Karpas-422 (cell line): ENCODE measurements around the gene BARX2. TPM values are rescaled to one million over a fixed set of nuclear protein-coding genes. Genes with fewer than 3 reads are reported as not detected.

Source experiments
- DNase-seq: peaks from one replicate; pipeline ENCODE4 v3.0.0-alpha.2; 2015
- H2AFZ ChIP-seq: fragments of 200-600 bp; sonication (generic); 2 replicates; pipeline ENCODE4 v1.6.1; 2014; ENCODE audit warnings: antibody characterized with exemption, low read length, mixed read lengths
- H3K27ac ChIP-seq: fragments of 200-600 bp; sonication (generic); 2 replicates; pipeline ENCODE4 v1.5.1; 2014; ENCODE audit warnings: mild to moderate bottlenecking, low read length, moderate library complexity
- H3K27me3 ChIP-seq: fragments of 200-600 bp; sonication (generic); 2 replicates; pipeline ENCODE4 v1.6.1; 2014; ENCODE audit warnings: low read length, mixed read lengths
- H3K36me3 ChIP-seq: fragments of 200-600 bp; sonication (generic); 2 replicates; pipeline ENCODE4 v1.6.1; 2014; ENCODE audit warnings: low read length, mixed read lengths; ENCODE audit not compliant: insufficient read depth
- H3K4me1 ChIP-seq: fragments of 200-600 bp; sonication (generic); 2 replicates; pipeline ENCODE4 v1.6.1; 2014; ENCODE audit warnings: mild to moderate bottlenecking, low read length, mixed read lengths
- H3K4me2 ChIP-seq: fragments of 200-600 bp; sonication (generic); 2 replicates; pipeline ENCODE4 v1.6.1; 2014; ENCODE audit warnings: low read length, low read depth, mild to moderate bottlenecking; ENCODE audit not compliant: poor library complexity, severe bottlenecking
- H3K4me3 ChIP-seq: fragments of 200-600 bp; sonication (generic); 2 replicates; pipeline ENCODE4 v1.5.1; 2014; ENCODE audit warnings: mild to moderate bottlenecking, antibody characterized with exemption, low read length, mixed read lengths
- H3K79me2 ChIP-seq: fragments of 200-600 bp; sonication (generic); 2 replicates; pipeline ENCODE4 v1.6.1; 2014; ENCODE audit warnings: mild to moderate bottlenecking, low read length, mixed read lengths
- H3K9ac ChIP-seq: fragments of 200-600 bp; sonication (generic); 2 replicates; pipeline ENCODE4 v1.6.0; 2014; ENCODE audit warnings: low read length
- H3K9me2 ChIP-seq: fragments of 200-600 bp; sonication (generic), shearing (Covaris generic); replicated peaks from 2 replicates; pipeline ENCODE4 v1.6.0; 2014; ENCODE audit warnings: mild to moderate bottlenecking, low read length, moderate library complexity; ENCODE audit not compliant: insufficient read depth
- H3K9me3 ChIP-seq: fragments of 300-700, 200-600 bp; sonication (generic); 2 replicates; pipeline ENCODE4 v1.6.1; 2014; ENCODE audit warnings: low read length, mixed read lengths
- H4K20me1 ChIP-seq: fragments of 200-600 bp; sonication (generic); 2 replicates; pipeline ENCODE4 v1.6.1; 2014; ENCODE audit warnings: mild to moderate bottlenecking, antibody characterized with exemption, low read length, low read depth; ENCODE audit not compliant: insufficient read depth
- total RNA-seq: library from RNA; depleted of rRNA; stranded (reverse); fragments of >200 nt; shearing (Covaris generic); gene quantifications from 2 replicates; pipeline ENCODE4 v1.2.3, GENCODE V29; 2014; ENCODE audit warnings: low replicate concordance

The BARX2 gene
- total RNA-seq, 1 experiment from 2014 or later: not detected

DNA sequence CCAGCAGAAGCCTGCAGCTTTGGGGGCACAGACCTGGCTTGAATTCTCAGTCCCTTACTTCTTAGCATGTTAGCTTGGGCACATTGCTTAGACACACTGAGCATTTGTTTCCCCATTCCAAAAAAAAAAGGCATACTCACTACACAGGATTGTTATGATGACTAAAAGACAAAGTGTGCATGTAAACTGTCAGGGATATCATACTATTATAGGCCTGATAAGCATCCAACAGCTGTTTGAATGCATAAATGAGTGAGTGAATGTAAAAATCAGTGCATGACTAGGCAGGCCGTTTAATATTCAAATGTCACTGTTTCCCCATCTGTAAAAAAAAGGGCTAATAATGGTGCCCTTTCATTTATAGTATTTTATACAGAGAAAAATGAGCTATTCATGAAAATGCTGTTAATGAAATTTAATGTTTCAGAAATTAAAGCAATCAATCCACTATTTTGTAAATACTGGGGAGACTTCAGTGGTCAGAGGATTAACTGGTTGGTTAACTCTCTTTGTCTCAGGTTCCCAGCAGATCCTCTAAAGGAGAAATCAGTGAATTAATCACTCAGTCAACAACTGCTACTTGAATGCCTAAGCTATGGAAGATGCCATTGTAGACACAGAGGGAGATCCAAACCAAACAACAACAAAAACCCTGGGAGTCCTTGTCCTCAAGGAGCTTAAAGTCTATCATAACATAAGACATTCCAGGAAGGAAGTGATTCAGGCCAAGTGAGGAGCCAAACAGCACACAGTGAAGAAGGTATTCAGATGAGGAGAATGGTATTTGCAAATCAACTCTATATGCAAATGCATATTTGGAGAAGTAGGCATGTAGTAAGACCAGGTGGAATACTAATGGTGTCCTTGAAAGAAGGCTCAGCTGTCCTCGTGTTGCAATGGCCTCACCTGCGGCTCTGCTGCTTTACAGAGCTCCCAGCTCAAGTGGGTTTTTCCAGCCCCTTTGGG, 26.8 kb downstream of the BARX2 start:
- no peaks in the 10 kb centered on the region for H3K4me1 ChIP-seq
- H3K4me3 ChIP-seq: no peak overlapping the region
- no peak overlapping the region for H3K4me2 ChIP-seq
- H3K36me3 ChIP-seq: no peaks in the 10 kb centered on the region
- no peaks in the 10 kb centered on the region for H3K9me3 ChIP-seq
- no peak overlapping the region for H2AFZ ChIP-seq
- H3K27me3 ChIP-seq: no peaks in the 10 kb centered on the region
- no peak for DNase-seq
- no peak overlapping the region for H3K27ac ChIP-seq
- H4K20me1 ChIP-seq: no peaks in the 10 kb centered on the region
- no peaks in the 10 kb centered on the region for H3K79me2 ChIP-seq
- no peak overlapping the region for H3K9ac ChIP-seq
- H3K9me2 ChIP-seq: no peaks in the 10 kb centered on the region

DNA sequence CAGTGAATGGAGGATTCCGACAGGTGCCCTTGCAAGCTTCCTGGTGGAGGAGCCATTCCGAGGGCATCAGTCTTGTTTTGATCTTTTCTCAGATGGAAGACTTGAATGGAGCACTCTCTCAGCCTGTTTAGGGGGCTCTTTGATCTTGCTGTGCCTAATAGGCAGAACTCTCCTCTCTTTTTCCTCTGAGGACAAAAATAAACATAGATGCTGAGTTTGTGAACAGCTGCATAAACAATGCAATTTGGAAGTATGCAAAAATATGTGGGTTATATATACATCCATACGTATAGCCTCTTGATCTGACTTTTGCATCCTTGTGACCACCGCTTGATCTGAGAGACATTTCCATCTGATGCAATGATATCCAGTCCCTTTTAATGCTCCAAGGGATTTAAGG, 29.1 kb downstream of the BARX2 start:
- Histone ChIP-seq H3K9ac (no peak overlapping the region), H3K4me2 (no peak overlapping the region), H3K4me1 (no peaks in the 10 kb centered on the region), H3K9me3 (no peaks in the 10 kb centered on the region), H3K9me2 (no peaks in the 10 kb centered on the region), H3K79me2 (no peaks in the 10 kb centered on the region), H2AFZ (no peak overlapping the region), H3K4me3 (no peak overlapping the region), H3K27ac (no peak overlapping the region), H3K27me3 (no peaks in the 10 kb centered on the region), H3K36me3 (no peaks in the 10 kb centered on the region), H4K20me1 (no peaks in the 10 kb centered on the region)
- DNase-seq: no peak

DNA sequence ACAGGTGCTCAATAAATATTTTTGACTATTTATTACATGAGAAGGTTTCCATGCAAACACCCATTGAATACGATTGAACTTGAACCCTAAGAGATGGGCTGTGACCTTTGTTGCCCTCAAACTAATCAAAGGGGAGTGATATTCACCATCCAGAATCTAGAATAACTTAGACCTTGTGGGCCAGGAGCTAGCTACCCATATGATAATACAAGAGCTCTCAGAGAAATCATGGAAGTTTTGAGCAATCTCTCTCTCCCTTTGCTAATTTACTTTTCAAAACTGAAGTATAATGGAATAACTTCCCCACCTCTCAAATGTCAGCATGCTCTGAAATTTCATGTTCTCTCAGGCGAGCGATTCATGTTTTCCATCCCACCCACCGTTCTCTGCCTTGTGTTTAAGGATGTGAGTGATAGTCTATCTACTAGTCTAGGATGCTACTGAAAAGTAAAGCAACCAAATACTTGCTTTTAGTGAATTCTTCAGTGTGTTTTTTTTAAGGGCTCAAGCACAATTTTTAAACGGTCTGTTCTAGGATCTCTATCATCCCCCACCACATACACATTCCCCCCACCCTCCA, 33.3 kb downstream of the BARX2 start:
- H3K36me3 ChIP-seq: no peaks in the 10 kb centered on the region
- no peak overlapping the region for H3K27ac ChIP-seq
- no peaks in the 10 kb centered on the region for H3K27me3 ChIP-seq
- no peak overlapping the region for H3K4me3 ChIP-seq
- H3K4me1 ChIP-seq: no peaks in the 10 kb centered on the region
- no peaks in the 10 kb centered on the region for H3K9me3 ChIP-seq
- H4K20me1 ChIP-seq: no peaks in the 10 kb centered on the region
- H3K9me2 ChIP-seq: no peaks in the 10 kb centered on the region
- no peak for DNase-seq
- no peaks in the 10 kb centered on the region for H3K79me2 ChIP-seq
- H3K4me2 ChIP-seq: no peak overlapping the region
- H3K9ac ChIP-seq: no peak overlapping the region
- H2AFZ ChIP-seq: no peak overlapping the region

DNA sequence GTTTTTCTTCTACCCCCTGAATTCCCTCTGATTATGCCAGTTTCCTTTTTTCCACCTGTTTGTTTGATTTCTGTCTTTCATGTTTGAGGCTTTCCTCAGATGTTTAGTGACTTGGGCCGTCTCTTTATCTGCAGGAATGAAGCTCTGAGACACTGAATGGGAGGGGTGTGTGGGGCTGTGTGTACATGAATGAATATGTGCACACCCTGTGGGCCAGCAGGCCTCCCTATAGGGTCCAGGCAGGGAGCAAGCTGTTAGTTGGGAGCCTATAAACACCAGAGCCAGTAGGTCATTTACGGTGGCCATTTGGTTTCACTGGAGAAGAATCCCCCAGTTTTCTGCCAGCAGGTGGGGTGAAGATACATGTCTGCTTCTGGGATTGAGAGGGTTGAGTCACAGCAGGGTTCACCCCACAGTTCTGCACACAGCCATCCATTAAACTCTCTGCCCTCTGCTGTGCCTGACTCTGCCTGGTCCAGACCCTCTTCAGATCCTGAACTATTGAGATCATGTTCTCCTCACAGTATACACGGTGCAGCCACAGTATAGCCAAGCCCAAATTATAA, 34.8 kb downstream of the BARX2 start:
- no peaks in the 10 kb centered on the region for H3K9me2 ChIP-seq
- no peak overlapping the region for H3K27ac ChIP-seq
- no peak overlapping the region for H2AFZ ChIP-seq
- no peaks in the 10 kb centered on the region for H3K27me3 ChIP-seq
- no peak overlapping the region for H3K4me2 ChIP-seq
- no peak overlapping the region for H3K4me3 ChIP-seq
- H3K4me1 ChIP-seq: no peaks in the 10 kb centered on the region
- H4K20me1 ChIP-seq: no peaks in the 10 kb centered on the region
- H3K9ac ChIP-seq: no peak overlapping the region
- no peaks in the 10 kb centered on the region for H3K9me3 ChIP-seq
- no peaks in the 10 kb centered on the region for H3K36me3 ChIP-seq
- H3K79me2 ChIP-seq: no peaks in the 10 kb centered on the region
- DNase-seq: no peak

DNA sequence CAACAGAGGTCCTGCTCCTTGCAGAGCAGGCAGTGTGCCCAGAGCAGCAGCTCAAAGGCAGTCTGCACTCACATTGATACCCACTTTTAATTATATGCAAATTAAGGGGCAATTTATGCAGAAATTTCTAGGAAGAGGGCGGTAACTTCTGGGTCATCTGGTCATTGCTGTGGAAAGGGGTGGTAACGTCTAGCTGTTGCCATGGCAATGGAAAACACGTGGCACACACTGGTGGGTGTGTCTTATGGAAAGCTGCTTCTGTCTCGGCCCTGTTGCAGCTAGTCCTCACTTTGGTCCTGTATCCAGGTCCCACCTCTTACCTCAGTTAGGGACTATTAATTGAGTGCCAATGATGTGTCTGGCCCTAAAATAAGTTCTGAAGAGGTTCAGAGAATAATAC, 36.8 kb downstream of the BARX2 start:
- Histone ChIP-seq H3K9ac (no peak overlapping the region), H3K4me2 (no peak overlapping the region), H3K36me3 (no peaks in the 10 kb centered on the region), H3K27ac (no peak overlapping the region), H4K20me1 (no peaks in the 10 kb centered on the region), H3K4me3 (no peak overlapping the region), H3K4me1 (no peaks in the 10 kb centered on the region), H3K9me2 (no peaks in the 10 kb centered on the region), H3K9me3 (no peaks in the 10 kb centered on the region), H3K27me3 (no peaks in the 10 kb centered on the region), H3K79me2 (no peaks in the 10 kb centered on the region), H2AFZ (no peak overlapping the region)
- peak; percentile 42 for DNase-seq

DNA sequence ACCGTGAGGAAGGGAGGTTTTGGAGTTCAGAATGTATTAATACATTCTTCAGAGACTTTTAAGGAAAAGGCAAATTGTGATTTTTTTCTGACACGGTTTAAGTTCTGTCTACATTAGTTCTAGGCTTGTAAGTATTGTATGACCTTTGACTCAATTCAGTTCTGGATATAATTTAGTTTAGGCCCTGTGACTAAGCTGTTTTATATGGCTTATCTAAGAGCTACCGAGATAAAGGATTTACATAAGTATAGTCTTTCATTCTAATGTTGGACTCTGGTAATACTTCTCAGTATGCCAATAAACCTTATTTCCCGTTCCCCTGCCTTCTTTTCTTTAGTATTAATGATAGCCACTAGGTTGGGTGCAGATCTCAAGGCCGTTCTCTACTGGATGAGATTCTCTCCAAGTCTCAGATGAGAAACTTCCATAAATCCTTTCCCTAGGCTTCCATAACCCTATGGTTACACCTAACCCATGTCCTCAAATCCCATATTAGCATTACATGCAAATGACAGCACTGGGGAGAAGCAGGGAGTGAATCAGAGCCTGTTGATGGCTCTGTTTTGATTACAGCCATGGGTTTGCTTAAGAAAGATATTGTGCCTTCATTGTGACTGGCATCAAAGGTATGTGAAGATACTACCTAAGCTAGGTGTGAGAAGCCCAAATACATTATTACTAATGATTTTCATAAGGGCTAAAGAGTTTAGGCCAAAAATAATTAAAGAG, 38.7 kb downstream of the BARX2 start:
- Histone ChIP-seq H3K27ac (no peak overlapping the region), H3K4me3 (no peak overlapping the region)

DNA sequence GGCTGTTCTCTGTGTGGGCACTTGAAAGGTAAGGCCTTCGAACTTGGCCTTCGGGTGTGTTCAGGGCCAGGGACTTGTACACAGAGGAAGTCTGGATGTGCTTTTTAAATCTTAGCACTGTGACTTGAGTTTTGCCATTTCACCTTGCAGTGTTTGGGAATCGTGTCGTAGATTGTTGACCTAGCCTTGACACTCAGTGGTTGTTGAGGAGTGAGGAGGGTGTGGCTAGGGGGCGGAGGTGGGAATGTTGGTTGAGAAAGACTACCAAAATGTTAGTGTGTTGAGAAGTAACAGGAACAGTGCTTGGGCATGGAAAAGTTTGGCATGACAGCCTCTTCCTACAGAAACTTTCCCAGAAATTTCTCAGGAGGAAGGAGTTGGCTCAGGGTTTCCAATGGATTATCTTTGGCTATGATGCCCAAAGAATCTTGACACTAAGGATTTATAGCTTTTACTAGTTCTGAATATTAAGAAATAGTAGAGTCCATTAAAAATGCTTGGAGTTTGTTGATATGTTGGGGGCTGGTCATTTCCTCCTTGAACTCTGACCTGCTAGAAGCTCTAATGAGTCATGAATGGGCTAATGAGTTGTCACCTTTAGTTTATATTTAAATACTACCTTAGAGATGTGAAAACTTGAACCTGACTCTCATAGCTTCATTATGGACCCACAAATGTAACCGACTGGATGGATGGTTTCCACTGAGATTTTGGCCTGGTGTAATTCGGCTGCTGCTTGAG, 40.6 kb downstream of the BARX2 start:
- Histone ChIP-seq H3K27me3 (no peaks in the 10 kb centered on the region), H3K9me3 (no peaks in the 10 kb centered on the region), H3K4me3 (no peak overlapping the region), H3K27ac (no peak overlapping the region), H3K4me1 (no peaks in the 10 kb centered on the region), H3K9me2 (no peaks in the 10 kb centered on the region), H2AFZ (no peak overlapping the region), H4K20me1 (no peaks in the 10 kb centered on the region), H3K36me3 (no peaks in the 10 kb centered on the region), H3K79me2 (no peaks in the 10 kb centered on the region), H3K4me2 (no peak overlapping the region), H3K9ac (no peak overlapping the region)
- DNase-seq: no peak

More for the DNA sequence above, 38.7 kb downstream of the BARX2 start:
- H2AFZ ChIP-seq: no peak overlapping the region
- DNase-seq: no peak
- H3K36me3 ChIP-seq: no peaks in the 10 kb centered on the region
- no peak overlapping the region for H3K9ac ChIP-seq
- H3K9me3 ChIP-seq: no peaks in the 10 kb centered on the region
- no peaks in the 10 kb centered on the region for H3K9me2 ChIP-seq
- no peaks in the 10 kb centered on the region for H3K79me2 ChIP-seq
- no peaks in the 10 kb centered on the region for H3K4me1 ChIP-seq
- H4K20me1 ChIP-seq: no peaks in the 10 kb centered on the region
- no peak overlapping the region for H3K4me2 ChIP-seq
- H3K27me3 ChIP-seq: no peaks in the 10 kb centered on the region
